HepG2 (cell line): ENCODE data around the gene STUB1. TPM values are rescaled to one million over a fixed set of nuclear protein-coding genes. Genes with fewer than 3 reads are reported as not detected.
A peak's percentile ranks its signal among the peaks of the same experiment; 100 is the strongest.

Experiments
- ESRRA ChIP-seq: sonication (generic); formaldehyde crosslinking; IDR thresholded peaks from 2 replicates; pipeline ENCODE4 v1.5.1; 2020; ENCODE audit warnings: mild to moderate bottlenecking, low read depth, missing genetic modification reagents
- FOXK2 ChIP-seq: fragments of 450-650 bp; IDR thresholded peaks from 2 replicates; pipeline ENCODE4 v1.6.1; 2016
- FOXO4 ChIP-seq: sonication (generic); formaldehyde crosslinking; conservative IDR thresholded peaks from 2 replicates; pipeline ENCODE4 v1.8.1; 2023; ENCODE audit warnings: missing genetic modification reagents
- GLMP ChIP-seq: sonication (generic); formaldehyde crosslinking; IDR thresholded peaks from 2 replicates; pipeline ENCODE4 v1.9.0; 2021; ENCODE audit warnings: missing genetic modification reagents, mild to moderate bottlenecking, borderline replicate concordance
- IKZF5 ChIP-seq: IDR thresholded peaks from 2 replicates; pipeline ENCODE4 v1.6.1; 2018; ENCODE audit warnings: missing genetic modification reagents, mild to moderate bottlenecking, missing compliant biosample characterization
- RNF2 ChIP-seq: fragments of 450-650 bp; conservative IDR thresholded peaks from 2 replicates; pipeline ENCODE4 v1.6.1; 2016; ENCODE audit warnings: low read depth
- SNAPC2 ChIP-seq: sonication (generic); formaldehyde crosslinking; IDR thresholded peaks from 2 replicates; pipeline ENCODE4 v1.8.1; 2022; ENCODE audit warnings: mild to moderate bottlenecking, missing genetic modification reagents
- TFAP4 ChIP-seq: sonication (generic); IDR thresholded peaks from 2 replicates; pipeline ENCODE4 v1.6.1; 2016; ENCODE audit warnings: low read depth, borderline replicate concordance
- U2AF2 ChIP-seq: fragments of 200-400 bp; formaldehyde crosslinking; IDR thresholded peaks from 2 replicates; pipeline ENCODE4 v1.6.1; 2017; ENCODE audit warnings: low read depth, mild to moderate bottlenecking, low read length
- YEATS2 ChIP-seq: sonication (generic); formaldehyde crosslinking; IDR thresholded peaks from 2 replicates; pipeline ENCODE4 v1.4.0; 2020; ENCODE audit warnings: missing genetic modification reagents, borderline replicate concordance
- YEATS4 ChIP-seq: sonication (generic); formaldehyde crosslinking; IDR thresholded peaks from 2 replicates; pipeline ENCODE4 v1.4.0; 2020; ENCODE audit warnings: missing genetic modification reagents, borderline replicate concordance
- ZBTB2 ChIP-seq: sonication (generic); formaldehyde crosslinking; IDR thresholded peaks from 2 replicates; pipeline ENCODE4 v1.8.0; 2022; ENCODE audit warnings: low read depth, missing genetic modification reagents
- ZC3H13 ChIP-seq: sonication (generic); formaldehyde crosslinking; IDR thresholded peaks from 2 replicates; pipeline ENCODE4 v1.8.1; 2023; ENCODE audit warnings: mild to moderate bottlenecking, missing genetic modification reagents, moderate library complexity
- ZNF253 ChIP-seq: sonication (generic); formaldehyde crosslinking; IDR thresholded peaks from 2 replicates; pipeline ENCODE4 v1.8.0; 2022; ENCODE audit warnings: mild to moderate bottlenecking, missing genetic modification reagents, borderline replicate concordance
- ZNF460 ChIP-seq: sonication (generic); formaldehyde crosslinking; IDR thresholded peaks from 2 replicates; pipeline ENCODE4 v1.5.1; 2020; ENCODE audit warnings: missing genetic modification reagents, mild to moderate bottlenecking, borderline replicate concordance
- ZNF501 ChIP-seq: sonication (generic); formaldehyde crosslinking; IDR thresholded peaks from 2 replicates; pipeline ENCODE4 v1.5.1; 2020; ENCODE audit warnings: mild to moderate bottlenecking, moderate library complexity, missing genetic modification reagents
- ZNF580 ChIP-seq: IDR thresholded peaks from 2 replicates; pipeline ENCODE4 v1.6.1; 2016; ENCODE audit warnings: low read depth, borderline replicate concordance
- ZNF614 ChIP-seq: IDR thresholded peaks from 2 replicates; pipeline ENCODE4 v1.6.1; 2018; ENCODE audit warnings: missing biosample characterization, missing genetic modification reagents, inconsistent platforms, borderline replicate concordance
- ZNF710 ChIP-seq: sonication (generic); formaldehyde crosslinking; IDR thresholded peaks from 2 replicates; pipeline ENCODE4 v1.5.0; 2020; ENCODE audit warnings: mild to moderate bottlenecking, missing genetic modification reagents, borderline replicate concordance
- ZNF713 ChIP-seq: sonication (generic); formaldehyde crosslinking; IDR thresholded peaks from 2 replicates; pipeline ENCODE4 v1.4.0; 2020; ENCODE audit warnings: mild to moderate bottlenecking, missing genetic modification reagents
- ZNF720 ChIP-seq: sonication (generic); formaldehyde crosslinking; IDR thresholded peaks from 2 replicates; pipeline ENCODE4 v1.4.0; 2020; ENCODE audit warnings: missing genetic modification reagents
- ZNF879 ChIP-seq: sonication (generic); formaldehyde crosslinking; IDR thresholded peaks from 2 replicates; pipeline ENCODE4 v1.8.1; 2023; ENCODE audit warnings: missing genetic modification reagents
- ZSCAN31 ChIP-seq: sonication (generic); formaldehyde crosslinking; IDR thresholded peaks from 2 replicates; pipeline ENCODE4 v1.5.0; 2020; ENCODE audit warnings: low read depth, mild to moderate bottlenecking, missing genetic modification reagents
- polyA plus RNA-seq, 8 experiments: library from polyadenylated mRNA; depleted of rRNA in 3 of 8; stranded (reverse) in 7 of 8; unstranded in 1 of 8; fragments of >200 nt; fragmentation: Illumina TruSeq in 4 of 8; extraction: Trizol in 4 of 8; gene quantifications; 2 replicates each; pipeline versions ENCODE4 v1.2.1 to v1.2.3, GENCODE V29; 2011 to 2016; ENCODE audit warnings: low read depth in 4 of 8, missing spikeins in 1 of 8, mixed read lengths in 1 of 8; ENCODE audit not compliant: insufficient read depth in 1 of 8
- total RNA-seq, 5 experiments: library from RNA; depleted of rRNA; stranded (reverse); fragments of >200 nt; fragmentation: Illumina TruSeq; extraction: Trizol; gene quantifications; 2 replicates each; pipeline ENCODE4 v1.2.3, GENCODE V29; 2016; ENCODE audit warnings: low read depth in 1 of 5

The STUB1 gene
- total and polyA plus RNA-seq, 2 of the 13 experiments (the other 11 are each of a cell fraction or from before 2014, with no cell fraction given): 52.9 to 78.2 TPM

GRCh38 chr16:716200-716568, 36.0 kb downstream of the STUB1 start (continued):
- TF ChIP-seq TFAP4 (peak; percentile 10; the same call in 1 of the 2 replicates), ZSCAN31 (CRISPR knock-in tag) (0 out of 2 replicates have a peak, but pooled peaks have one; percentile 7), ZC3H13 (CRISPR knock-in tag) (no peak), ESRRA (CRISPR knock-in tag) (no peak), ZNF253 (CRISPR knock-in tag) (no peak), FOXO4 (CRISPR knock-in tag) (no peak), RNF2 (no peak), ZNF879 (no peak), ZNF501 (CRISPR knock-in tag) (peak; percentile 64; the same call in 1 of the 2 replicates), SNAPC2 (CRISPR knock-in tag) (no peak), ZNF460 (CRISPR knock-in tag) (no peak), GLMP (CRISPR knock-in tag) (no peak), YEATS2 (no peak), ZNF720 (no peak), U2AF2 (0 out of 2 replicates have a peak, but pooled peaks have one; percentile 83), FOXK2 (no peak), ZNF614 (CRISPR knock-in tag) (no peak), ZNF580 (CRISPR knock-in tag) (no peak), IKZF5 (CRISPR knock-in tag) (no peak), YEATS4 (CRISPR knock-in tag) (no peak), ZNF710 (CRISPR knock-in tag) (no peak), ZNF713 (CRISPR knock-in tag) (no peak), ZBTB2 (no peak)
